Umbilical cord (tissue), 2 donors: ENCODE results near the gene SNUPN. TPM values are rescaled to one million over a fixed set of nuclear protein-coding genes. Genes with fewer than 3 reads are reported as not detected.

Experiments
- DNase-seq: peaks from one replicate; pipeline ENCODE4 v3.0.0-alpha.2; 2015; ENCODE audit warnings: low spot score
- total RNA-seq: library from RNA; depleted of rRNA; stranded (reverse); fragments of >200 nt; gene quantifications from one replicate; pipeline ENCODE4 v1.2.3, GENCODE V29; 2014; ENCODE audit warnings: low replicate concordance; ENCODE audit not compliant: insufficient read depth

The SNUPN gene
- 13.7 TPM for total RNA-seq

DNA sequence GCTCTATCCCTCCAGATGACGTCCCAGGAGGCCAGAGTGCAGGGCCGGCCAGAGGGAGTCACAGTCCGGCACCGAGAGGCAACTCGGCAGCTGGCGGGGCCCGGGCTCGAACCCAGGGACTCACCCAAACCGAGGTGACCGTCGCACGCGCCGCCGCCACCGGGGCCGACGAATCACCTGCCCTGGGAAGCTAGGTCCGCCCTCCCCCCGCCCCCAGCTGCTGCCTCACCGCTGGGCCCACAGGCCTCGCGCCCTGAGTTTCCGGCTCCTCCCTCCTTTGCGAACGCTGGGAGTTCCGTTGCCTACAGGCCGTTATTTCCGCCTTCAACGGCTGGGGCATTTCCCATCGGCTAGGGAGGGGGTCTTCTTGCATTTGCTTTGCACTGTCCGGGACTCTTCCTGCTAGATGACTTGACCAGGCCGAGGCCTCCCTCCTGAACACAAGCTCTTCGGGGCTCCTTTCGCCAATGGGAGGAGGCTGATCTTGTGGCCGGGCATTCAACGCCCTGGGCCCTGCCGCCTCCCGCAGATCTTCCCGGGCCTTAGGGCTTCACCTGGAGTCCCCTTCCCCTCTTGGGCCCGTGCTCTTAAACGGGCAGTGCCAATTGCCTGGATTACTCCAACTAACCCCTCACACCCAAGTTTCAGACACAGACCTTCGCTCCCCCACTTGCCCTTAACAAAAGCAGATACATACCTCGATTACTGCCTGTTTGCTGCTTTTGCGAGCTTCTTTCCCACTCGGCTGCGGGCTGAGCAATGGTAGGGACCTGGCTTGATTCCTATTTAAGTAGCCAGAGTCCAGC is at the start of gene SNUPN:
Gene SNUPN (minus strand): TSS at position 184 of the 806 bp plus-strand sequence. CDS start 4,674 bp downstream, outside the sequence.
- peak; percentile 98 for DNase-seq

DNA sequence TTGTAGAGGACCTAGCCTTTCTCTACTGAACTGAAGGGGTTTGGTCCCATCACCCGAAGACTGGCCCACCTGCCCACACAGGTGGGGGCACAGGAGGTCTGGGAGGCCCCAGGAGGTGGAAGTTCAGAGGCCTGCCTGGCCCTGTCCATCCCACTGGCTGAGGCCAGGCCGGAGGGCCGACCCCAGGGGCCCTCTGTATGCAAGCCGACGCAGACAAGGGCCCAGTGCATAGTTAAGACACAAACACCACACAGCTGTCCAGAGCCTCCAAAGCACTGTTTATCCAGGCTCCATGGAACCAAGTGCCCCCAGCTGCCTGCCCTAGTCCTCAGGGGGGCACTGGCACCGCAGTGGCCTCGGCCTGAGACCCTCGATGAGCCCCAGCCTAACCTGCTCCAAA is 48.8 kb upstream of the SNUPN start:
- no peak for DNase-seq

DNA sequence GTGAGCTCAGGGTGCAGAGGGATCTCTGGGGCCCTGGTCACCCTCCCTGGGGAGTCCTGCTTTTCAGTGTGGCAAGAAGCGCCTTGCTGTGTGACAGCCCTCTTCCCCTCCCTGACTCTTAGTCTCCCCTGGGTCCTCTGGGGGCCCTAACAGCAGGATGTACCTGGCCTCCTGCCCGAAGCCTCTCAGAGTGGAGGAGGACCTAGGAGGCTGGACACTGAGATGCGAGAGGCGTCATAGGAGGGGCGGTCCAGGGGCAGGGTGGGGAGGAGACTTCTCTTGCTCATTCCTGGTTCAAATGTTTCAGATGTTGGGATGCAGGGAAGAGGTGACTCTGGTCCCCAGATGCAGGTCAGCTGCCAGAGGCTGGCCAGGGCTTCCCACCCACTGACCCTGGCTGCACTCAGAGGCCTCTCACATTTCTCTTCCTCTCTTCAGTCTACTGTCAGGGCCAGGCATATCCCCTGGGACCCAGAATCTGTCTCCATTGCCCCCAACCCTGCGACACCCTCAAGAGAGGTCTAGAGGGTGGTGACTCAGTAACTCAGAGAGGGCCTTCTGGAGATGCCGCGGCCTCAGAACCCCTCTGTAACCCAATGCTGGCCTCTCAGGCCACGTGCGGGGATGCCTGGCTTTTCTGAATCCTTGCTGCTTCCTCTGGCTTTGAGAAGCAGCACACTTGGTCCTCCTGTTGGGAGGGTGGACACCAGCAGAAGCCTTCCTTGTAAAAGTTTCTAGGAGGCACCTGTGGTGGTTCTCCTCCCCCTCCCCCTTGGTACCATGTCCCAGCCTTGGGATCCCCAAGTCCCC is 48.1 kb upstream of the SNUPN start:
- peak; percentile 95 for DNase-seq

DNA sequence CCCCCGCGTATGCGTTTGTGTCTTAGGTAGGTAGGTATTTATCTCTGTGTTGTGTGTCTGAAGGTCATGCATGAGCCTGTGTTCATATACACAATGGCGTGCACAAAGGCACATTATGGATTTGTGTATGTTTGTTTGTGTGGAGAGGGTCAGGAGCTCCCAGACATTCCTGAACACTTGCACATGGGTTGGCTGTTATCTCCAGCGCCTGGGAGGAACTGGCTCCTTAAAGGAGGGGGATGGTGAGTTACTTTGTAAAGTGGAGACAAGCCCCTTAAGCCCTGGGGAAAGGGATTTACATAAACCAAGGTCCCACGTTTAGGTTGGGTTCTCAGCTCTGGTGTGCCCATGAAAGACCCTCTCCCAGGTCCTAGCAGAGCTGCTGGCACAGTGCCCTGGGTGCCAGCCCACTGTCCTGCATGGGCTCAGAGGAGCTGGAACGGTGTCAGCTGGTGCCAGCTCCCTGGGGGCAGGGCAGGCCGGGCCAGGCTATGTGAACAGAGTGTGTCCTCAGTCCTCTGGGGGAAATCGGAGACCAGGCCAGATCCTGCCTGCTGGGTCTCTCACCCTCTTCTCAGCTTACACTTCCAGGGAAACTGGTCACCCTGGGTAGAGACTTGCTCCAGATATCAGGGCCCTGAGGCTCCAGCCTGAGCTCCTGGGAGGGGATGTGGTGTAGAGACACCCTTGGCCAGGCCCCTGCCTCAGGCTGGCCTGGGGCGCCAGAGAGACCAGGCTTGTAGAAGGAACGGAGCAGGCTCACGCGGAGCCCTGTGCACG is 47.3 kb upstream of the SNUPN start:
- DNase-seq = peak; percentile 92

DNA sequence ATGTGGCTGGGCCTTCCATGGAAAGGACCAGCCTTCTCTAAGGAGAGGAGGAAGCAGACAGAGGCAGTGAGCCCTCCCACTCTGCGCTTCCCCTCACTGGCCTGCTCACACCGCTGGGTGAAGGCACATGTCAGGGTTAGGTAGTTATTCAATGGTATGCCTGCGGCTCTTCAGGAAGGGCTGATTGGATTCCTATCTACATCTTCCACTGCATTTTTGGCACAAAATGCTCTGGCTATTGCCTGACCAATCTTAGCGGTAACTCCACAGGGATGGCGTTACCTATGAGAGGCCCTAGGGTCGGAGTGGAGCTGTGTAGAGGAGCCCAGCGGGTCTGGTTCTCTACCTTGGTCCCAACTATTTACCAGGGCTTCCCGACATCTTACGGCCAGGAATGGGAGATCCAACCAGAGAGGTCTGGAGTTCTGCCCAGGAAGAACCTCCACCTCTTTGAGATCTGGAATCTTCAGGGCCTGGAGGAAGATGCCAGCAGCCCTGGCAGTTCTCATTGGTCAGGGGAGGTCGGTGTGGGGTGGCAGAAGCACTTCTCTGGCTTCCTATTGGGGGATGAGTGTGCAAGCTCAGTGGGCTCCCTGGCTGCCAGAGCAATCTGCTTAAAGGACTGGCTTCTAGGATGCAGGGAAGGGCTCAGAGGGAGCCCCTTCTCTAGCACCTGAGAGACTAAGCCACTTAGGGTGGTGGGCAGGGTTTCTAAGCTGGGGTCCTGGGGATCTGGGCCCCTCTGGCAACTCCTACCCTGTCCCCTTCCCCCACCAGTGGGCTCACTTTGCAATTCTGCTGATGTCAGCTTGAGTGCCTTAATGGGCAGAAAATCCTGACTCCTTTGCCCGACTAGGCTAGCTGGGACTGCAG is 46.4 kb upstream of the SNUPN start:
- DNase-seq = peak; percentile 72

DNA sequence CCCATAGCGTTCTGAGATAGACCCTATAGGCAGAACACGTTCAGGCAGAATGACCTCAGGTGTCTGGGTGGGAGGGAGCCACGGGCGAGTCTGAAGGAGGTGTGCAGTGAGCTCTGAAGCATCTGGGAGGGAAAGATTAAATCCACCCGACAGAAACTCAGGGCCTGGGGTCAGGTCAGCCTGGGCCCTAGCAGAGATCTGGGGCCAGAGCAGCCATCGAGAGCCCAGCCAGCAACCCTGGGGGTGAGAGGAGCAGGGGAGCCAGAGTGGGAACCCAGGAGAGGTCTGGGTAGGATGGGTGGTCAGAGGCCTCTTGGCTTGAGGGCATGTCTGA is 44.3 kb upstream of the SNUPN start:
- DNase-seq = no peak

DNA sequence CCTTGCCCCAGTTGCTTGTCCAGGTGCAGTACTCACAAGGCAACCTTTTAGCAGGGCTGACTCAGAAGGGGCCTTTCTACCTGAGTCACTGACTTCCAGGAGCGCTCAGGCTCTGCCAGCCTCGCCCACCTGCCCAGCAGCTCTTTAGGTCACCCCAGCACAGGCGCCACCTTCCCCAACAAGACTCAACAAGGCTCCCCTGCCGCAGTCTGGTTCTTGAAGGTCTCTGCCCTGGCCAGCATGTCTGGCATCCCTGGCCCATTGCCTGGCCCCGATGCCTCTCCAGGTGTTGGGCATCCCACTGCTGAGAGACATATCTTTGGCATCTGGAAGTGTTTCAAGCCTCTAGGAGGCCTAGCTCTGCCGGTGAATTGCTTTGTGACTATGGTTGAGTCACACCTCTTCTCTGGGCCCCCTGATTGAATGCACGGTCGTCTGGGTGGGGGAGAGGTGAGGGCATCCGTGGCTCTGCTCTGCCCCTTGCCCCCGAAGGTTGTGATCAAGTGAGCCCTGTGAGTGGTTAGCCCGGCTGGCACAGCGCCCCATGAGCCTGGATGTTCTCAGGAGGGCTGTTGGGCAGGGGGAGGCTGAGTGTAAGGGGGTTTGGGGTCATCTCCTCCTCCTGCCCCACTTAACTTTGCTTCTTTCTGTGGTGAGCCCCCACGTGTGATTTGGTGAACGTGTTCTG is 43.8 kb upstream of the SNUPN start:
- DNase-seq = no peak

DNA sequence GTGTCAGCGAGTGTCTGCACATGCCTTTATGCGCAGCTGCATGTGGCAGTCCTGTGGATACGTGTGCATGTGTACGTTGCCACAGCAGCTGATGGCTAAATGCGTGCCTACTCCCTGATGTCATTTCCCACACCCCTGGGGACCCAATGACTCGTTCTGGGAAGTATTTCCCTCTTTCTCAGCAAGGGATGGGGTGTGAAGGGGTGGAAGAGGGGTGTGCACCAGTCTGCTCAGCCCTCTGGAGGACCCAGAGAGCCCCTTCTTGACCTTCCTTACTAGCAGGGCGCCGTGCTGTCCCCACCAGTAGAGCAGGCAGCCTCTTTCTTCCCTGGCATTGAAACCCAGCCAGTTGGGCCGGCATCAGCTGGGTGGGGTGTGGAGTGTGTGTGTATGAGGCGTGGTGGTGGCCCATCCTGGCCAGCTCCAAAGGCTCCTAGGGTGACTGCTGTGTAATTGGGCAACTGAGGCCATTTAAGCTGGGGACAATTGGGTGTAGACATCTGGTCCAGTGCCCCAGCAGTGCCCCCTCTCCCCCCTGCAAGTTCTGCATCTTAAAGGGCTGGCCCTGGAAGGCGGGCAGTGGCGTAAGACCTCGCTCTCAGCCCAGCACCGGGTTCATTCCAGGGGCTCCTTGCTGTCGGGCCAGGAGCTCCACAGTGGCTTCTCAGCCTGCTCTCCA is 41.4 kb upstream of the SNUPN start:
- DNase-seq = peak; percentile 89

DNA sequence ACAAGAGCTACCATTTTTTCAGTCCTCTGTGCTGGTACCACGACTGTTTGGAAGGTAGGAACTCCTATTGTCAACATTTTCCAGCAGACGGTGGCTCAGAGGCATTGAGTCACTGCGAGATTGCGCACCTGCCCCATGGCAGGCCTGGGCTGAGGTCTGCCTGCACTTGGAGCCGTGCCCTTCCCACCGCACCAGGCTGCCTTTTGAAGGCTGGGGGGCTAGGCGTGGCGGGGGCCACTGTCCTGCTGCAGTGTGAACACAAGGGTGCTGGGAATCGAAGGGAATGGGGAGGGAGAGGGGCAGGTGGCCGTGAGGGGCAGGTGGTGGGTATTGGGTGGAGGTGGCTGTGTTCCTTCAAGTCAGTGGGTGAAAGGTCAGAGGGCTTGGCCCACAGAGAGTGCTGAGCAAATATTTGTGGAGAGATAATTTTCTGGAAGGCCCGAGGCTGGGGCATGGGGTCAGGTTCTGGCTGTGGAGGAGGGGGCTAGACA is 38.5 kb upstream of the SNUPN start:
- DNase-seq = no peak

DNA sequence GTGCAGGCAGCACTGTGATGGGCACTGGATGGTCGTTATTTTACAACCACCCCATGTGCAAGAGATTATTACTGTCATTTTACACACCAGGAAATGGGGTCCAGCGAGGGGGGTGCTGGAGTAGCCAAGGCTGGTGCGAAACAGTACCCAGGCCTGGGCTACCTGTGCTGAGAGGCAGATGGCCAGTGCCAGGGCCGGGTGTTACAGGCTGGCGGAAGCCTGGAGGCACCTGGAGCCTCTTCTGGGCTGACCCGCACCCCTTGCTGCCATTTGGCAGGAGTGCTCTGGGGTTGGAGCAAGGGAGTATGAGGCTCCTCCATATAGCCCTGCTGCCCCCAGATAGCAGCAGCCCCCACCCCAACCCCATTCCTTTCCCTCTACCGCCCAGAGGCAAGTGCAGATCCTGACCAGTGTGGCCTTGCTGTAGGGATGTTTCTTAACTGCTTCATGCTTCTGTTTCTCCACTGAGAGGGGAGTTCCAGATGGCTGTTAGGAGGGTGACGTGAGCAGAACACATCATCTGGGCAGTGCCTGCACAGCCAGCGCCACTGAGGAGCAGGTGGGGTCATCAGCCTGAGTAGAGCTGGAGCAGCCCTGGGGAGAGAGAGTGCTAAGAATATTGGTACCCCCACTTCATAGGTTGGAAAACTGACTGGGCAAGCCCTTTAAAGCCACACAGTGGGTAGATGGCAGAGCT is 37.4 kb upstream of the SNUPN start:
- DNase-seq = no peak

DNA sequence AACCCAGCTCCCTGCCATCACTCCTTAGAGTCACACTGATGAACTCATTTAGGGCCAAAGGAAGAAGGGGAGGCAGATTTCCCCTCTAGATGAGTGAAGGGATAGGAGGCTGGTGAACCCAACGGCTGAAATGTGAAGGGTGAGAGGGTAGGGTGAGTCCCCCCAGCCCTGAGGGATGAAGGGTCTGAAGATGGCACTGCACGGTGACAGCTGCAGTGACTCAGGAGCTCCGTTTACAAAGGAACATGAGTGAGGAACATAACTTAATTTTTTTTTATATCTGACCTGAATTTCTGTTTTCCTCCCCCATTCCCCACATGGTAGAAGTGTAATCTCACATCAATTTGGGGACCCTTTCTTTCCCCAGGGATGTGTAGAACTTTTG is 36.2 kb upstream of the SNUPN start:
- DNase-seq = no peak

DNA sequence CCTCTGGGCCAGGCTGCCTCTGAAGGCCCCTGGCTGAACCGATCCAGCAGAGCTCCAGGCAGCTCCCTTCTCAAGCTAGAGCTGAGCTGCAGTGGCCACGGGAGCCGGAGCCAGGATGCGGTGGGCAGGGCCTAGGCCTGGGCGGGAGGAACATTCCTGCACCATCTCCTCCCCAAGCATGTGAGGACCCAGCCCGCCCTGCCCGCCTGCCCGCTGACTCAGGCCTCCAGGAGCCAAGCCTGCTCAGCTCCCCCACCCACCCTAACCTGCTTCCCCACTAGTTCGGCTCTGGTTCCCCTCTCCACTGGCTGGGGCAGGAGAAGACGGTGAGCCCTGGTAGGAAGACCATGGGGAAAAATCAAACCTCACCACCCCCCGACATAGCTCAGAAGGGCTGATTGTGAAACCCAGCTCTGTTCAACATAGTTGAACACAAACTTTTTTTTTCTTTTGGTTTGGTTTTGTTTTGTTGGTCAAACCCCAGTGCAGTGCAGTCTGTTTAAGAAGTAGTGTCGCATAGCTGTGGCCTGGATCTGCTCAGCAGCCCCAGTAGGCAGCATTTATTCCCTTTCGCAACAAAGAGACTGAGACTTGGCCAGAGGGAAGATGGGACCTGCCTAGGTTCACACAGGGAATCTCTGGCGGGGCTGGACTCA is 35.7 kb upstream of the SNUPN start:
- DNase-seq = peak; percentile 97

DNA sequence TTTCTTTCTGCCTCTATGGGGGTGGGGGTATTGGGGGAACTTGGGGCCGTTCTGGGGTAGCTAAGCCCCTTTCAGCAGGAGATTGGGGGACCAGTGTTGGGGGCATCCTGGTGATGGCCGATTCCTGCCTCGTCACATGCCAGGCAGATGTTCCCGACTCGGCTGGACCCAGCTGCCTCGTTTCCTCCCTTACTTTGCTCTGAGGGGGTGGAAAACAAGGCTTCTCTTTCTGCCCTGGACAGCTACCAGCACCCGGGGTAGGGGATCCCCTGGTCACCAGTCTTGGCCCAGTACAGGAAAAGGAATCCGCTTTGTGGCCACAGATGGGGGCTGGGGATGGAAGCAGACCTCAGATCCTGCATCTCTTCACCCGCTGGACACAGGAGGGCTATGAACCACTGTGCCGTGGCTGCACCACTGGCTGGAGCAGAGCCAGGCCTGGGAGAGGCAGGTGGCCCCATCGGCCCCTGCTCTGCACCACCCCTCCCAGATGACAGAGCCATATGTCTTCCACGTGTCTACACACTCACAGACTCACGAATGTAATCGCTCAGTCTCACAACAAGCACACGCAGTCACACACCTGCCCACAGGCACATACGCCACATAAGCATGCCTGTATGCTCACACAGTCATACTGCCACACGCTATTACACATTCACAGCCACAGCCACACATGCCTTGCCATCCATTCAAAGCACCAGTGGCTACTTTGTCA is 34.6 kb upstream of the SNUPN start:
- no peak for DNase-seq

DNA sequence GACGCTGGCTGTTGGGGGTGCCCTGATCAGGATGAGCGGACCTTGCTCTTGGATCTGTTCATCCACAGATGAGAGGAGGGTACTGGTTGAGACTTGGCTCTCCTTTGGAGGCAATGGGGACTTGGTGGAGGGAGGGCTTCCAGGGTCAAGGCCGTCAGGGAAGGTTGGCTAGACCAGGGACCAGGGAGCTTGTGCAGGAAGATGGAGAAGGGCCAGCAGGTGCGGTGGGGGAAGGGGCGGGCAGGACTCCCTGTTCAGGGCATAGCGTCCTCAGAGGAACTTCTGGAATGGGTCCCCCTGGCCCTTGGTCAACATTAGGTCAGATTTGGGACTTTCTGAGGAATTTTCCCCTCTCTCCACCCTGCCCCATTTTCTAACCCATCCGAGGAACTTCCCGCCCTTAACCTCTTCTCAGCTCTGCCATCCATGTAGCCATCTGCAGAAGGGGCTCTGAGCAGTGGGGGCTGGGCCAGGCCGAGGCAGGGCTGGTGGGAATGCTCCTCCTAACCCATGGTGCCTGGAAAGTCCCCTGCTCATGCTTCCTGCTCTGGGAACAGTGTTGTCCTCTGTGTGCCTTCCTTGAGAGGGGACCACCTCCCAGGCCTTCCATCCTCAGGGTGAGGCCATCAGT is 33.7 kb upstream of the SNUPN start:
- no peak for DNase-seq

DNA sequence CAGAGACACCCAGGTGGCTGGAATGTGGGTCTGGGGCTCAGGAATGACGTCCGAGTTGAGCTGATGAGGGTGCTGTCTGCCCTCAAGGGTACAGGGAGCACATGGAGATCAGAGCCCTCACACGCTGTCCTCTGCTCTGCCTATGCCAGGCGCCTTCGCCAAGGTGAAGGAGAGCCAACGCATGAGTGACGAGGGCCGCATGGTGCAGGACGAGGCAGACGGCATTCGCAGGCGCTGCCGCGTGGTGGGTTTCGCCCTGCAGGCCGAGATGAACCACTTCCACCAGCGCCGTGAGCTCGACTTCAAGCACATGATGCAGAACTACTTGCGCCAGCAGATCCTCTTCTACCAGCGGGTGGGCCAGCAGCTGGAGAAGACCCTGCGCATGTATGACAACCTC is 31.3 kb upstream of the SNUPN start:
- DNase-seq = no peak

DNA sequence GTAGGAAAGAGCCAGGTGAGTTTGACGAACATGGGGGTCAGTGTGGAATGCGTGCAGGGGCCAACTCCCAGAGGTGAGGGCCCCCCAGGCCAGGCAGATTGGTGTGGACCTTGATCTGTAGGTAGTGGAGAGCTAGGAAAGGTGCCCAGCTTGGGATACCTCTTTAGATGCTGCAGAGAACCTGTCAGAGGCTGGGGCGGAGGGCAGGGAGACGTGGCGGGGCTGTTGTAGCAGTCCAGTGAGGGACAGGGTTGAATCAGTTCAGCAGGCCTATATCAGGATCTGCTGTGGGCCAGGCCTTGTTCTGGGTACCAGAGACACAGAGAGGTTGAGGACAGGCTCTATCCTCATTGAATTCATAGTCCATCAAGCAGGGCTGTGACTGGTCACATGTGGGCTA is 30.8 kb upstream of the SNUPN start:
- no peak for DNase-seq

DNA sequence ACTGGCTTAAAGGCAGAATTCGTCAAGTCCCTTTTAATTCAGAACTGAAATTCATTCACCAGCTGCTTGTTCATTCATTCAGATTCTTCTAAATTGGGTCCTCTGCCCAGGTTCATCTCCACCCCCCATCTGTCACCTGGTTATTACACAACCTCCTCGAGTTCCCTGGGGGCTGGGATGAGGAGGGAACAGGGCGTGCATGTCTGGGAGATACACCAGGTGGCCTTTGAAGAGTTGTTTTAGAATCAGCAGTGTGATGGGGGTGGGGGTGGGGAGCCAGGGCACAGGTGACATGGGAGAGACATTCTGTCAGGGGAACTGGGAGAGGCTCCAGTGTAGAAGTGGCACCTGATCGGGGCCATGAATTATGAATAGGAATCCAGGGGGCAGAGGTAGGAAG is 30.4 kb upstream of the SNUPN start:
- no peak for DNase-seq
